ENCODE results near the gene NAV2. TPM values are rescaled to one million over a fixed set of nuclear protein-coding genes. Genes with fewer than 3 reads are reported as not detected.

NAV2 gene
- total RNA-seq, 2 experiments from 2014 or later: 0.23 to 0.71 TPM

- Mint-ChIP-seq H3K4me3 (peak overlapping the region; percentile 60), H3K36me3 (ENCODE audit: low read depth) (no peaks in the 10 kb centered on the region), H3K27ac (no peak overlapping the region), H3K9me3 (ENCODE audit: insufficient read depth) (no peaks in the 10 kb centered on the region), H3K27me3 (ENCODE audit: low read depth) (peaks cover 22% of the 10 kb centered on the region), H3K4me1 (ENCODE audit: low read depth) (peaks cover 11% of the 10 kb centered on the region)
- DNase-seq (no peak), ATAC-seq (no peak)
- POLR2A ChIA-PET: no interaction called here
- CTCF ChIA-PET: interaction anchor here (0.7 to 2.9 kb wide), 30 partner anchors 8 to 470 kb away, joined by 3 to 30 read pairs (median 3); partner anchors contain the start of gene DBX1
Observed at GRCh38 chr11:20132667-20133039, 420.0 kb downstream of the NAV2 start.

GRCh38 chr11:20134991-20135736, 422.5 kb downstream of the NAV2 start:
- POLR2A ChIA-PET: no interaction called here
- H3K9me3 Mint-ChIP-seq (ENCODE audit: insufficient read depth): no peaks in the 10 kb centered on the region
- H3K27ac Mint-ChIP-seq: no peak overlapping the region
- ATAC-seq: no peak
- H3K4me1 Mint-ChIP-seq (ENCODE audit: low read depth): peaks cover 11% of the 10 kb centered on the region
- CTCF ChIA-PET: interaction anchor here (1.0 kb wide), 1 partner anchor 27 kb away, joined by 3 read pairs; no protein-coding TSS in a partner anchor
- peaks cover 35% of the 10 kb centered on the region for H3K27me3 Mint-ChIP-seq (ENCODE audit: low read depth)
- no peak for DNase-seq
- H3K4me3 Mint-ChIP-seq: no peak overlapping the region
- H3K36me3 Mint-ChIP-seq (ENCODE audit: low read depth): no peaks in the 10 kb centered on the region

- Mint-ChIP-seq H3K4me1 (ENCODE audit: low read depth) (no peaks in the 10 kb centered on the region), H3K4me3 (no peak overlapping the region), H3K27ac (no peak overlapping the region), H3K36me3 (ENCODE audit: low read depth) (no peaks in the 10 kb centered on the region), H3K27me3 (ENCODE audit: low read depth) (peaks cover 25% of the 10 kb centered on the region), H3K9me3 (ENCODE audit: insufficient read depth) (no peaks in the 10 kb centered on the region)
- POLR2A ChIA-PET: no interaction called here
- DNase-seq: no peak
- CTCF ChIA-PET: interaction anchor here (1.8 kb wide), 1 partner anchor 9 kb away, joined by 6 read pairs; no protein-coding TSS in a partner anchor
- ATAC-seq: no peak
Observed at GRCh38 chr11:20137637-20138036, 425.0 kb downstream of the NAV2 start.

GRCh38 chr11:20138707-20139106, 426.1 kb downstream of the NAV2 start:
- Mint-ChIP-seq H3K9me3 (ENCODE audit: insufficient read depth) (no peaks in the 10 kb centered on the region), H3K36me3 (ENCODE audit: low read depth) (no peaks in the 10 kb centered on the region), H3K4me3 (no peak overlapping the region), H3K27ac (no peak overlapping the region), H3K4me1 (ENCODE audit: low read depth) (no peaks in the 10 kb centered on the region), H3K27me3 (ENCODE audit: low read depth) (peaks cover 20% of the 10 kb centered on the region)
- CTCF ChIA-PET: interaction anchor here (0.6 kb wide), 1 partner anchor 10 kb away, joined by 3 read pairs; no protein-coding TSS in a partner anchor
- no peak for ATAC-seq
- POLR2A ChIA-PET: no interaction called here
- no peak for DNase-seq

- Mint-ChIP-seq H3K4me1 (ENCODE audit: low read depth) (peaks cover 16% of the 10 kb centered on the region), H3K36me3 (ENCODE audit: low read depth) (peaks cover 11% of the 10 kb centered on the region), H3K27me3 (ENCODE audit: low read depth) (peaks cover 45% of the 10 kb centered on the region), H3K27ac (no peak overlapping the region), H3K4me3 (no peak overlapping the region), H3K9me3 (ENCODE audit: insufficient read depth) (no peaks in the 10 kb centered on the region)
- CTCF ChIA-PET: interaction anchor here (1.4 to 2.2 kb wide), 2 partner anchors 22 to 26 kb away, joined by 6 to 7 read pairs; no protein-coding TSS in a partner anchor
- DNase-seq (no peak), ATAC-seq (no peak)
- POLR2A ChIA-PET: no interaction called here
Observed at GRCh38 chr11:20154381-20154780, 441.7 kb downstream of the NAV2 start.

GRCh38 chr11:20155683-20156279, 443.1 kb downstream of the NAV2 start:
- ChIA-PET CTCF (interaction anchor here (0.7 to 2.2 kb wide), 2 partner anchors 23 to 27 kb away, joined by 3 to 7 read pairs; no protein-coding TSS in a partner anchor), POLR2A (no interaction called here)
- H3K4me1 Mint-ChIP-seq (ENCODE audit: low read depth): peaks cover 16% of the 10 kb centered on the region
- H3K27ac Mint-ChIP-seq: no peak overlapping the region
- H3K27me3 Mint-ChIP-seq (ENCODE audit: low read depth): peaks cover 54% of the 10 kb centered on the region
- H3K4me3 Mint-ChIP-seq: peak overlapping the region; percentile 51
- ATAC-seq (no peak), DNase-seq (no peak)
- H3K9me3 Mint-ChIP-seq (ENCODE audit: insufficient read depth): no peaks in the 10 kb centered on the region
- H3K36me3 Mint-ChIP-seq (ENCODE audit: low read depth): peaks cover 15% of the 10 kb centered on the region

- peak; percentile 42 for ATAC-seq
- DNase-seq: peak; percentile 54
- CTCF ChIA-PET: interaction anchor here (0.6 kb wide), 1 partner anchor 492 kb away, joined by 3 read pairs; no protein-coding TSS in a partner anchor
- Mint-ChIP-seq H3K36me3 (ENCODE audit: low read depth) (peaks cover 17% of the 10 kb centered on the region), H3K27ac (no peak overlapping the region), H3K4me3 (peak overlapping the region; percentile 51), H3K27me3 (ENCODE audit: low read depth) (peaks cover 59% of the 10 kb centered on the region), H3K4me1 (ENCODE audit: low read depth) (peaks cover 16% of the 10 kb centered on the region), H3K9me3 (ENCODE audit: insufficient read depth) (no peaks in the 10 kb centered on the region)
- POLR2A ChIA-PET: interaction anchor here (0.9 kb wide), 1 partner anchor 161 kb away, joined by 3 read pairs; no protein-coding TSS in a partner anchor
Observed at GRCh38 chr11:20156280-20156875, 443.7 kb downstream of the NAV2 start.

GRCh38 chr11:20156876-20157613, 444.4 kb downstream of the NAV2 start:
- Mint-ChIP-seq H3K36me3 (ENCODE audit: low read depth) (peaks cover 17% of the 10 kb centered on the region), H3K27ac (no peak overlapping the region), H3K9me3 (ENCODE audit: insufficient read depth) (no peaks in the 10 kb centered on the region), H3K4me3 (peak overlapping the region; percentile 42), H3K4me1 (ENCODE audit: low read depth) (peaks cover 19% of the 10 kb centered on the region), H3K27me3 (ENCODE audit: low read depth) (peaks cover 63% of the 10 kb centered on the region)
- DNase-seq: peak; percentile 53
- CTCF ChIA-PET: interaction anchor here (0.6 to 1.1 kb wide), 2 partner anchors 29 to 491 kb away, joined by 3 read pairs; no protein-coding TSS in a partner anchor
- POLR2A ChIA-PET: interaction anchor here (0.6 to 0.9 kb wide), 2 partner anchors 21 to 160 kb away, joined by 3 read pairs; no protein-coding TSS in a partner anchor
- ATAC-seq: peak; percentile 61

GRCh38 chr11:20157728-20158127, 445.1 kb downstream of the NAV2 start:
- ChIA-PET CTCF (interaction anchor here (1.1 to 1.2 kb wide), 2 partner anchors 30 to 196 kb away, joined by 3 read pairs; no protein-coding TSS in a partner anchor), POLR2A (interaction anchor here (0.6 kb wide), 1 partner anchor 21 kb away, joined by 3 read pairs; no protein-coding TSS in a partner anchor)
- Mint-ChIP-seq H3K4me3 (peak overlapping the region; percentile 13), H3K9me3 (ENCODE audit: insufficient read depth) (no peaks in the 10 kb centered on the region), H3K27me3 (ENCODE audit: low read depth) (peaks cover 69% of the 10 kb centered on the region), H3K27ac (no peak overlapping the region), H3K4me1 (ENCODE audit: low read depth) (peaks cover 21% of the 10 kb centered on the region), H3K36me3 (ENCODE audit: low read depth) (peaks cover 17% of the 10 kb centered on the region)
- ATAC-seq: no peak
- no peak for DNase-seq

- H3K27me3 Mint-ChIP-seq (ENCODE audit: low read depth): peaks cover 77% of the 10 kb centered on the region
- H3K36me3 Mint-ChIP-seq (ENCODE audit: low read depth): peaks cover 21% of the 10 kb centered on the region
- H3K4me3 Mint-ChIP-seq: peak overlapping the region; percentile 16
- ATAC-seq: no peak
- H3K27ac Mint-ChIP-seq: peak overlapping the region; percentile 6
- peak; percentile 39 for DNase-seq
- ChIA-PET POLR2A (no interaction called here), CTCF (interaction anchor here (1.2 kb wide), 1 partner anchor 195 kb away, joined by 3 read pairs; no protein-coding TSS in a partner anchor)
- H3K4me1 Mint-ChIP-seq (ENCODE audit: low read depth): peaks cover 27% of the 10 kb centered on the region
- peaks cover 3% of the 10 kb centered on the region for H3K9me3 Mint-ChIP-seq (ENCODE audit: insufficient read depth)
Observed at GRCh38 chr11:20158597-20159257, 446.1 kb downstream of the NAV2 start.
